Body of pancreas (tissue), 4 donors: ENCODE results near the gene IFITM10.

ENCODE experiments used
- POLR2A ChIP-seq, 3 donors: fragments of 450-650 bp; IDR thresholded peaks; one replicate each; pipeline ENCODE4 v1.6.1; 2016; ENCODE audit warnings: antibody characterized with exemption in 3 of 3, mild to moderate bottlenecking in 2 of 3
- TF ChIP-seq, protein P1 (sequence below), 7 experiments: fragments of 450-650 bp in 4 of 7; fragments of 200-600 bp in 3 of 7; sonication (generic) in 3 of 7; IDR thresholded peaks; one replicate each; pipeline ENCODE4 v1.5.1; 2016 to 2019; ENCODE audit warnings: antibody characterized with exemption in 7 of 7

DNA sequence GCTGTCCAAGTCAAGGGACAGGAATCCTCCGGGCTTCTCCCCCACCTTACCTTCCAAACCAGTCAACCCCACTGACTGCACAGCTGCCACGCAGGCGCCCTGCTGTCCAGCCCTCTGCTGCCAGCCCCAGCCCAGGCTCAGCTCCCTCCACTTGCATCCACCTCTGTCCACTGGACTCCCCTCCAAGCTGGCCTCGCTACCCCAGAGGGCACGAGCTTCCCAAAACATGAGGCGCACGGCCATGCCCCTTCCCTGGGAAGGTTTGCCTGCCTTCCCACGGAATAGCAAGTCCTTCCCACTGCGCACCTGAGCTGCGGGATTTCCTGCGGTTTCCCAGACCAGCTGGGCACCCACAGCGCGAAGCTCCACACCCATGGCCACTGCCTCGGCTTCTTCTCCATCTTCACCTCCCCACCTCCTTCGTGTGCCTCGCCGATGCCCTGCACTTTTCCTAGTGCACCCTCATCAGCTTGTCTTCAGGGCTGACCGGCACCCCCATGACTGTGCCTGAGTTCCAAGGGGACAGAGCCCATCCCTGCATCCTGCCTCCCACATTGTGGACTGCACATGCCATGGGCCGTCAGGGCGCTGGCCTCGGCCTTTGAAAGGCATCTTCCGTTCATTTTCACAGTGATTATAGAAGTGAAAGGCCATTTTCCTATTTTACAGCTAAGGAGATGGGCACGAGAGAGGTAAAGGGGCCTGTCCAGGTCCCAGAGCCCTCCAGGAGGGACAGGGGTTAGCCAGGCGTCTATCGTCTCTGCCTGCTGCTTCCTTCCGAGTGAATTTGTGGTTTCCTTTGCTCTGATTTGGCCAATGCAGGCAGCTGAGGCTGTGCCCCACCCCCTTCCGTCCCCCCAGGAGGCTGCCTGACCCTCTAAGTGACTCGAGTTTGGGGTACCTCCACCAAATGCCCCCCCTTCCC is 16.4 kb downstream of the IFITM10 start:
- TF ChIP-seq, protein P1, sequence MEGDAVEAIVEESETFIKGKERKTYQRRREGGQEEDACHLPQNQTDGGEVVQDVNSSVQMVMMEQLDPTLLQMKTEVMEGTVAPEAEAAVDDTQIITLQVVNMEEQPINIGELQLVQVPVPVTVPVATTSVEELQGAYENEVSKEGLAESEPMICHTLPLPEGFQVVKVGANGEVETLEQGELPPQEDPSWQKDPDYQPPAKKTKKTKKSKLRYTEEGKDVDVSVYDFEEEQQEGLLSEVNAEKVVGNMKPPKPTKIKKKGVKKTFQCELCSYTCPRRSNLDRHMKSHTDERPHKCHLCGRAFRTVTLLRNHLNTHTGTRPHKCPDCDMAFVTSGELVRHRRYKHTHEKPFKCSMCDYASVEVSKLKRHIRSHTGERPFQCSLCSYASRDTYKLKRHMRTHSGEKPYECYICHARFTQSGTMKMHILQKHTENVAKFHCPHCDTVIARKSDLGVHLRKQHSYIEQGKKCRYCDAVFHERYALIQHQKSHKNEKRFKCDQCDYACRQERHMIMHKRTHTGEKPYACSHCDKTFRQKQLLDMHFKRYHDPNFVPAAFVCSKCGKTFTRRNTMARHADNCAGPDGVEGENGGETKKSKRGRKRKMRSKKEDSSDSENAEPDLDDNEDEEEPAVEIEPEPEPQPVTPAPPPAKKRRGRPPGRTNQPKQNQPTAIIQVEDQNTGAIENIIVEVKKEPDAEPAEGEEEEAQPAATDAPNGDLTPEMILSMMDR (IDR thresholded peaks at IDR 0.05), result no peak
- TF ChIP-seq POLR2A (IDR thresholded peaks at IDR 0.05), result no peak
